Stimulated activated CD4-positive, alpha-beta T cell treated with anti-CD3 and anti-CD28 coated beads, Interleukin-15, amount 100 ng/mL, for 24 hours (primary cell): Measurements from ENCODE around the gene LEF1.

ENCODE experiments used
- DNase-seq: peaks from one replicate; pipeline ENCODE4 v3.0.0-alpha.2; 2020

The LEF1 gene

GRCh38 chr4:108107729-108108382 lies 60.9 kb downstream of the LEF1 start:
- DNase-seq: peak; percentile 53

GRCh38 chr4:108107101-108107500 lies 61.6 kb downstream of the LEF1 start:
- DNase-seq: no peak

- DNase-seq: no peak
Measured at GRCh38 chr4:108106186-108106585, 62.5 kb downstream of the LEF1 start.

GRCh38 chr4:108103099-108103862 lies 65.5 kb downstream of the LEF1 start:
- DNase-seq: no peak

GRCh38 chr4:108100827-108101226 lies 67.9 kb downstream of the LEF1 start:
- DNase-seq: no peak

GRCh38 chr4:108099838-108100237 lies 68.9 kb downstream of the LEF1 start:
- DNase-seq: no peak

GRCh38 chr4:108097990-108098553 lies 70.7 kb downstream of the LEF1 start:
- DNase-seq: no peak

GRCh38 chr4:108094923-108095482 lies 73.7 kb downstream of the LEF1 start:
- DNase-seq: no peak

GRCh38 chr4:108094131-108094530 lies 74.6 kb downstream of the LEF1 start:
- DNase-seq: no peak

GRCh38 chr4:108092288-108092687 lies 76.4 kb downstream of the LEF1 start:
- DNase-seq: no peak

GRCh38 chr4:108087293-108087967 lies 81.3 kb downstream of the LEF1 start:
- DNase-seq: no peak

- peak; percentile 44 for DNase-seq
Measured at GRCh38 chr4:108081256-108081655, 87.5 kb downstream of the LEF1 start.

- DNase-seq: peak; percentile 47
Measured at GRCh38 chr4:108080747-108081146, 88.0 kb downstream of the LEF1 start.

- DNase-seq: no peak
Measured at GRCh38 chr4:108078024-108078733, 90.6 kb downstream of the LEF1 start.

GRCh38 chr4:108072300-108072699 lies 96.4 kb downstream of the LEF1 start:
- peak; percentile 52 for DNase-seq

- no peak for DNase-seq
Measured at GRCh38 chr4:108070775-108071174, 98.0 kb downstream of the LEF1 start.

- no peak for DNase-seq
Measured at GRCh38 chr4:108068442-108068841, 100.3 kb downstream of the LEF1 start.

- no peak for DNase-seq
Measured at GRCh38 chr4:108060686-108061321, 107.9 kb downstream of the LEF1 start.

GRCh38 chr4:108060164-108060563 lies 108.6 kb downstream of the LEF1 start:
- no peak for DNase-seq

- DNase-seq: no peak
Measured at GRCh38 chr4:108058685-108059440, 109.9 kb downstream of the LEF1 start.

- no peak for DNase-seq
Measured at GRCh38 chr4:108056418-108056817, 112.3 kb downstream of the LEF1 start.
